ENCODE measurements around the gene WWC1. TPM values are rescaled to one million over a fixed set of nuclear protein-coding genes. Genes with fewer than 3 reads are reported as not detected.

WWC1 gene
- total RNA-seq, 2 experiments from 2014 or later = not detected

GRCh38 chr5:168393773-168394172, 102.3 kb downstream of the WWC1 start:
- DNase-seq (ENCODE audit: low spot score) = no peak
- Histone ChIP-seq H3K9me2 (ENCODE audit: insufficient read depth, low read length) (no peaks in the 10 kb centered on the region), H3K4me2 (ENCODE audit: low read length) (no peak overlapping the region), H4K20me1 (ENCODE audit: insufficient read depth, low read length) (no peaks in the 10 kb centered on the region), H3K36me3 (ENCODE audit: insufficient read depth, low read length) (no peaks in the 10 kb centered on the region), H2AFZ (ENCODE audit: low read length) (no peak overlapping the region), H3K4me3 (ENCODE audit: low read depth, low read length, poor library complexity, severe bottlenecking) (no peak overlapping the region), H3K27ac (ENCODE audit: low read depth, low read length, poor library complexity, severe bottlenecking) (no peak overlapping the region), H3K9me3 (ENCODE audit: low read length) (no peaks in the 10 kb centered on the region), H3K79me2 (ENCODE audit: insufficient read depth, low read depth, low read length) (no peaks in the 10 kb centered on the region), H3K4me1 (ENCODE audit: insufficient read depth, low read length, poor library complexity, severe bottlenecking) (no peaks in the 10 kb centered on the region)
- CTCF ChIA-PET (ENCODE audit: unreplicated experiment) = no interaction called here
- intact Hi-C loops (cut with micrococcal nuclease; ENCODE audit: unreplicated experiment) = no loop called here
- no TSS peak for BruUV-seq (replicated peaks)
- POLR2A ChIA-PET = no interaction called here
- TF ChIP-seq CTCF (conservative IDR thresholded peaks at IDR 0.05; ENCODE audit: low read length) (no peak), EZH2phosphoT487 (IDR thresholded peaks at IDR 0.05; ENCODE audit: borderline replicate concordance, low read depth, low read length) (no peak)

- Histone ChIP-seq H3K4me2 (ENCODE audit: low read length) (no peak overlapping the region), H2AFZ (ENCODE audit: low read length) (no peak overlapping the region), H3K36me3 (ENCODE audit: insufficient read depth, low read length) (no peaks in the 10 kb centered on the region), H3K9me2 (ENCODE audit: insufficient read depth, low read length) (no peaks in the 10 kb centered on the region), H3K27ac (ENCODE audit: low read depth, low read length, poor library complexity, severe bottlenecking) (no peak overlapping the region), H3K4me3 (ENCODE audit: low read depth, low read length, poor library complexity, severe bottlenecking) (no peak overlapping the region), H3K4me1 (ENCODE audit: insufficient read depth, low read length, poor library complexity, severe bottlenecking) (no peaks in the 10 kb centered on the region), H4K20me1 (ENCODE audit: insufficient read depth, low read length) (no peaks in the 10 kb centered on the region), H3K9me3 (ENCODE audit: low read length) (no peaks in the 10 kb centered on the region), H3K79me2 (ENCODE audit: insufficient read depth, low read depth, low read length) (no peaks in the 10 kb centered on the region)
- POLR2A ChIA-PET = no interaction called here
- CTCF ChIA-PET (ENCODE audit: unreplicated experiment) = no interaction called here
- BruUV-seq (replicated peaks) = no TSS peak
- DNase-seq (ENCODE audit: low spot score) = no peak
- intact Hi-C loops (cut with micrococcal nuclease; ENCODE audit: unreplicated experiment) = no loop called here
- no peak for TF ChIP-seq EZH2phosphoT487 (IDR thresholded peaks at IDR 0.05; ENCODE audit: borderline replicate concordance, low read depth, low read length)
- no peak for TF ChIP-seq CTCF (conservative IDR thresholded peaks at IDR 0.05; ENCODE audit: low read length)
Observed at GRCh38 chr5:168400429-168401220, 109.2 kb downstream of the WWC1 start.

GRCh38 chr5:168401226-168401625, 109.8 kb downstream of the WWC1 start:
- ChIA-PET POLR2A (no interaction called here), CTCF (ENCODE audit: unreplicated experiment) (no interaction called here)
- H3K9me3 ChIP-seq (ENCODE audit: low read length) = no peaks in the 10 kb centered on the region
- no peak for TF ChIP-seq CTCF (conservative IDR thresholded peaks at IDR 0.05; ENCODE audit: low read length)
- TF ChIP-seq EZH2phosphoT487 (IDR thresholded peaks at IDR 0.05; ENCODE audit: borderline replicate concordance, low read depth, low read length) = no peak
- H3K79me2 ChIP-seq (ENCODE audit: insufficient read depth, low read depth, low read length) = no peaks in the 10 kb centered on the region
- no peak overlapping the region for H3K4me2 ChIP-seq (ENCODE audit: low read length)
- intact Hi-C loops (cut with micrococcal nuclease; ENCODE audit: unreplicated experiment) = no loop called here
- no peak overlapping the region for H3K4me3 ChIP-seq (ENCODE audit: low read depth, low read length, poor library complexity, severe bottlenecking)
- no peaks in the 10 kb centered on the region for H3K9me2 ChIP-seq (ENCODE audit: insufficient read depth, low read length)
- no peak overlapping the region for H3K27ac ChIP-seq (ENCODE audit: low read depth, low read length, poor library complexity, severe bottlenecking)
- no peak overlapping the region for H2AFZ ChIP-seq (ENCODE audit: low read length)
- BruUV-seq (replicated peaks) = no TSS peak
- no peaks in the 10 kb centered on the region for H3K4me1 ChIP-seq (ENCODE audit: insufficient read depth, low read length, poor library complexity, severe bottlenecking)
- DNase-seq (ENCODE audit: low spot score) = no peak
- no peaks in the 10 kb centered on the region for H4K20me1 ChIP-seq (ENCODE audit: insufficient read depth, low read length)
- no peaks in the 10 kb centered on the region for H3K36me3 ChIP-seq (ENCODE audit: insufficient read depth, low read length)
